ENCODE data around the gene MID1. TPM values are rescaled to one million over a fixed set of nuclear protein-coding genes. Genes with fewer than 3 reads are reported as not detected.

The MID1 gene
- total RNA-seq, 1 donor from 2014 or later, result 10.2 TPM

DNA sequence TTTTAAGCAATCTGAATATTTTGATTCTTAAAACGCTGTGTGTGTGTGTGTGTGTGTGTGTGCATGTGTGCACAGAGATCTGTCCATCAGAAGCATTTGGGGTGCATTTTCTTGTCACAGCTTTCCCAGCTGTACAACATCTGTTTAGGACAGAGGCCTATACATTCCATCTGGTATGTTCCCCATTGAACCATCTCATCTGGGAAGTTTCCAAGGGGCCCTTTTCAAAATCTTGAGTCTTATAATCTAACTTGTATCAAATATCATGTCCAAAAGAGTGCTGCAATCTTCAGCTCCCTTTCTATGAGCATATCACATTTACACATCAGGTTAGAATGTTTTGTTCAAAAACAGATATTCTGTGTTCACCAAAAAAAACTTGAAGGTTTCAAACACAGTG, 16.5 kb upstream of the MID1 start:
- Mint-ChIP-seq H3K27me3 (ENCODE audit: unreplicated experiment) (no peaks in the 10 kb centered on the region), H3K27ac (ENCODE audit: unreplicated experiment) (no peak overlapping the region), H3K4me1 (ENCODE audit: unreplicated experiment) (peaks cover 29% of the 10 kb centered on the region), H3K9me3 (ENCODE audit: unreplicated experiment) (no peaks in the 10 kb centered on the region), H3K4me3 (ENCODE audit: unreplicated experiment) (no peak overlapping the region), H3K36me3 (ENCODE audit: unreplicated experiment) (no peaks in the 10 kb centered on the region)
- TF ChIP-seq, protein P1, sequence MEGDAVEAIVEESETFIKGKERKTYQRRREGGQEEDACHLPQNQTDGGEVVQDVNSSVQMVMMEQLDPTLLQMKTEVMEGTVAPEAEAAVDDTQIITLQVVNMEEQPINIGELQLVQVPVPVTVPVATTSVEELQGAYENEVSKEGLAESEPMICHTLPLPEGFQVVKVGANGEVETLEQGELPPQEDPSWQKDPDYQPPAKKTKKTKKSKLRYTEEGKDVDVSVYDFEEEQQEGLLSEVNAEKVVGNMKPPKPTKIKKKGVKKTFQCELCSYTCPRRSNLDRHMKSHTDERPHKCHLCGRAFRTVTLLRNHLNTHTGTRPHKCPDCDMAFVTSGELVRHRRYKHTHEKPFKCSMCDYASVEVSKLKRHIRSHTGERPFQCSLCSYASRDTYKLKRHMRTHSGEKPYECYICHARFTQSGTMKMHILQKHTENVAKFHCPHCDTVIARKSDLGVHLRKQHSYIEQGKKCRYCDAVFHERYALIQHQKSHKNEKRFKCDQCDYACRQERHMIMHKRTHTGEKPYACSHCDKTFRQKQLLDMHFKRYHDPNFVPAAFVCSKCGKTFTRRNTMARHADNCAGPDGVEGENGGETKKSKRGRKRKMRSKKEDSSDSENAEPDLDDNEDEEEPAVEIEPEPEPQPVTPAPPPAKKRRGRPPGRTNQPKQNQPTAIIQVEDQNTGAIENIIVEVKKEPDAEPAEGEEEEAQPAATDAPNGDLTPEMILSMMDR (IDR thresholded peaks at IDR 0.05), result no peak
- no peak for DNase-seq (ENCODE audit: extremely low spot score, unreplicated experiment)

- no peak for DNase-seq (ENCODE audit: extremely low spot score, unreplicated experiment)
- Mint-ChIP-seq H3K4me3 (ENCODE audit: unreplicated experiment) (no peak overlapping the region), H3K9me3 (ENCODE audit: unreplicated experiment) (no peaks in the 10 kb centered on the region), H3K36me3 (ENCODE audit: unreplicated experiment) (no peaks in the 10 kb centered on the region), H3K27ac (ENCODE audit: unreplicated experiment) (peak overlapping the region; percentile 70), H3K27me3 (ENCODE audit: unreplicated experiment) (no peaks in the 10 kb centered on the region), H3K4me1 (ENCODE audit: unreplicated experiment) (peaks cover 29% of the 10 kb centered on the region)
- TF ChIP-seq, protein P1 (IDR thresholded peaks at IDR 0.05), result peak; percentile 63
These were observed 16.0 kb upstream of the MID1 start for GRCh38 chrX:10636337-10636736.

DNA sequence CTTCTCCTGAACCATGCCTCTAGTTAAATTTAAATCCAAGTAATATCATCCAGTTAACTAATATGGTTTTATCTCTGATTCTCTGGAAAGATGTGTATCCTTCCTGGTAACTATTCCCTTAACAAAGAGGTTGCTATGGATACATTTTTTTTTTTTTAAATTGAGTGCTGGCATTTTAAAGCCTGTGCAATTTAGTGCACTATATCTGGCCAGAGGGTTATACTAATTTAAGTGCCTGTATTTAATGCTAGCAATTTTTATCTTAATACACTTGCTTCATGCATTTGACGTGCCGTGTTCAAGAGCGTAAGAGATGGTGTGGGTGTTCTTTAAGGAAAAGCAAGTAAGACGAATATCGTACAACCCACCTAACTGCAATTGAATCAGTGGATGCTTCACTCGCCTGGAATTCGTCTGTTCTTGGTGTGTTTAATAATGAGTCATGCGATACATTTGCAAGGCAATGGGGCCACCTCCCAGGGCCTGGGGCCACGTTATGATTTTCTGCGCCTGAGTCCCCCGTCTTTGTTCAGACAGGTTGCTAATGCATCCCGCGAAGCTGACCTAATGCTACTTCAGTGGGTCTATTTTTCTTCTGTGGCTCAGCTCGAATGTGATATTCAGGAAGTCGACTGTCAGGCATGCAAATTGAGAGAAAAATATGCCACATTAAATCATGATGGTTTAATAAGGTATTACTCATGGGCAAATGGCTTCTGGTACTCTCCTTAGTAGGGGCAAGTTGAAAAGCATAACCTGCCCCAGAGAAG, 14.2 kb upstream of the MID1 start:
- Mint-ChIP-seq H3K36me3 (ENCODE audit: unreplicated experiment) (no peaks in the 10 kb centered on the region), H3K27ac (ENCODE audit: unreplicated experiment) (peak overlapping the region; percentile 85), H3K4me3 (ENCODE audit: unreplicated experiment) (peak overlapping the region; percentile 50), H3K27me3 (ENCODE audit: unreplicated experiment) (no peaks in the 10 kb centered on the region), H3K4me1 (ENCODE audit: unreplicated experiment) (peaks cover 29% of the 10 kb centered on the region), H3K9me3 (ENCODE audit: unreplicated experiment) (no peaks in the 10 kb centered on the region)
- DNase-seq (ENCODE audit: extremely low spot score, unreplicated experiment), result no peak
- TF ChIP-seq, protein P1 (IDR thresholded peaks at IDR 0.05), result no peak

GRCh38 chrX:10633722-10634121, 13.3 kb upstream of the MID1 start:
- DNase-seq (ENCODE audit: extremely low spot score, unreplicated experiment), result no peak
- H3K27me3 Mint-ChIP-seq (ENCODE audit: unreplicated experiment), result no peaks in the 10 kb centered on the region
- no peaks in the 10 kb centered on the region for H3K9me3 Mint-ChIP-seq (ENCODE audit: unreplicated experiment)
- H3K27ac Mint-ChIP-seq (ENCODE audit: unreplicated experiment), result peak overlapping the region; percentile 85
- H3K4me3 Mint-ChIP-seq (ENCODE audit: unreplicated experiment), result no peak overlapping the region
- H3K36me3 Mint-ChIP-seq (ENCODE audit: unreplicated experiment), result no peaks in the 10 kb centered on the region
- TF ChIP-seq, protein P1 (IDR thresholded peaks at IDR 0.05), result no peak
- peaks cover 29% of the 10 kb centered on the region for H3K4me1 Mint-ChIP-seq (ENCODE audit: unreplicated experiment)

DNA sequence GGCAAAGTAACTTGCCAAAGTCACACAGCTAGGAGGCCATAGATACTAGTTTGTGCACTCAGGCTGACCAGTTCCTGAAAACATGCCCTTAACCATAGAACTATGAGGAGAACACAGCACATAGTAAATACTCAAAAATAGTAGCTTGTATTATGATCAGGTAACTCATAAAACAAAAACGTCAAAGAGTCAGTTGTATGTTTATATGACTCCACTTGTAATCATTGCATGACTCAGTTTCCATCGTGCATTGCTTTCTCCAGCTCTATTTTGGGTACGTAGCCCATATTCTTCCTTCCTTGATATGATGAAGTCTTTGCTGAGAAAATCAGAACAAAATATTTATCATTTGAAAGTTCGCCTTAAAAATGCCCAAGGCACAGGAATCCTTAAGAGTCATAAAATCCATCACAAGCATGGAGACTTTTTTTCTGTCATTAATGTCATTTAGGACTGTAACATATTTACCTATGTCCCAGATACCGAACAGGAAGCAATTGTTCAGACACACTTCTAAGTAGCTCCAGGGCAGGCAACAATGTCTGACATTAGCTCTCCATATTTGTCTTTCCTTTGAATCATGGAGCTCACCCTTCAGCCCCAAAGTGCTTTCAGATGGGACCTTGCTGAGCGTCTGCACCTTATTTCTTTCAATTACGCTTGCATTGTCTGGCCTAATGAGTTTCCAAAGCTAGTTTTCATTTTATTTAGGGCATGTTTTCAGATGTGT, 11.2 kb upstream of the MID1 start:
- H3K4me1 Mint-ChIP-seq (ENCODE audit: unreplicated experiment), result peaks cover 32% of the 10 kb centered on the region
- no peaks in the 10 kb centered on the region for H3K9me3 Mint-ChIP-seq (ENCODE audit: unreplicated experiment)
- H3K36me3 Mint-ChIP-seq (ENCODE audit: unreplicated experiment), result no peaks in the 10 kb centered on the region
- no peak overlapping the region for H3K27ac Mint-ChIP-seq (ENCODE audit: unreplicated experiment)
- H3K4me3 Mint-ChIP-seq (ENCODE audit: unreplicated experiment), result no peak overlapping the region
- H3K27me3 Mint-ChIP-seq (ENCODE audit: unreplicated experiment), result no peaks in the 10 kb centered on the region
- no peak for DNase-seq (ENCODE audit: extremely low spot score, unreplicated experiment)
- TF ChIP-seq, protein P1 (IDR thresholded peaks at IDR 0.05), result no peak
